CD4-positive, alpha-beta T cell treated with Interleukin-17A for 4 hours (primary cell): Measurements from ENCODE around the gene CANT1.
"Not testable (repeated sequence)": the region's sequence is repeated elsewhere in the genome, so short reads cannot be mapped to it uniquely, and the experiment has no call there.

ENCODE experiments used
- DNase-seq: peaks from one replicate; pipeline ENCODE4 v3.0.0-alpha.2; 2020; ENCODE audit warnings: mixed read lengths

CANT1 gene

DNA sequence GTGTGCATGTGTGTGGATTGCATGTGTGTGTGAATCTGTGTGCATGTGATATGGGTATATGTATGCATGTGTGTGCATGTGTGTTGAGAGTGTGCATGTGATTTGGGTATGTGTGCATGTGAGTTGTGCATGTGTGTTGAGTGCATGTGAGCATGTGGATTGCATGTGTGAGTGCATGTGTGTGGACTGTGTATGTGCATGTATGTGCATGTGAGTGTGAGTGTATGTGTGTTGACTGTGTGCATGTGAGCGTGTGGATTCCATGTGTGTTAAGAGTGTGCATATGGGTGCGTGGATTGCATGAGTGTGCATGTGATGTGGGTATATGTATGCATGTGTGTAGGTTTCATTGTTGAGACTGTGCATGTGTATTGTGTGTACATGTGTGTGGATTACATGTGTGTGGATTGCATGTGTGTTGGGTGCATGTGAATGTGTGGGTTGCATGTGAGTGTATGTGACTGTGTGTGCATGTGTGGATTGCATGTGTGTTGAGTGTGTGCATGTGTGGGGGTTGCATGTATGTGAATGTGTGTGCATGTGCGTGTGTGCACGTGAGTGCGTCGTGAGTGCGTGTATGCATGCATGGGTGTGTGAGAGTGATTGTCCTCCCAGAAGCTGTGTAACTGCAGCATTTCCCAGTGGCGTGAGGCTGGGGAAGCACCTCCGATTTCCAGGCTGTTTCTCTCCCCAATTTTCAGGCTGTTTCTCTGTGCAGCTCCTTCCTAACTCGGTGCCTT lies 33.8 kb upstream of the CANT1 start:
- no peak for DNase-seq

DNA sequence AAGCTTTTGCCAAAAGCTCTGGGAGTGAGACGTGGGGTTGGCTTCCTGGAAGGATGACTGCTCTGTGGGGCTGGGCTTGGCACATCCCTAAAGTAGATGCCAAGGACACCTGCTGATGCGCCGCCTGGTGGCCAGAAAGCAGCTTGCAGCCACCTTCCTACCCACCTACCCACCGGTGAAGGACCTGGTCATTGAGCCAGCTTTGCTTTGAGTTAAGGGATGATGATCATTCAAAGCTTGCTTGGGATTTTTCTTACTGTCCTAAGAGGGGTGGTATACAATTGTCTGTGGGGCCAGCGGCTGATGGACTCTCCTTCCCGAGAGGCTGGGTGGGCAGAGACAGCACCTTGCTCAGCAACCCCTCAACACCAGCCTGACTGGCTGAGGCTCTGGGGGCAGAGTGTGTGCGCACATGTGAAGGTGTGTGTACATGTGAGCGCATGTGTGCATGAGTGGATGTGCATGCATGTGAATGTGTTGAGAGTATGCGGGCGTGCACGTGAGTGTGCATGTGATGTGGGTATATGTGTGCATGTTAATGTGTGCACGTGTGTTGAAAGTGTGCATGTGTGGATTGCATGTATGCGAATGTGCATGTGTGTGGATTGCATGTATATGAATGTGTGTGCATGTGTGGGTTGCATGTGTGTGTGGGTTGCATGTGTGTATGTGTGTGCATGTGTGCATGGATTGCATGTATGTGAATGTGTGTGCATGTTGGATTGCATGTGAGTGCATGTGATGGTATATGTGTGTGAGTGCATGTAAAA lies 33.0 kb upstream of the CANT1 start:
- peak; percentile 71 for DNase-seq

DNA sequence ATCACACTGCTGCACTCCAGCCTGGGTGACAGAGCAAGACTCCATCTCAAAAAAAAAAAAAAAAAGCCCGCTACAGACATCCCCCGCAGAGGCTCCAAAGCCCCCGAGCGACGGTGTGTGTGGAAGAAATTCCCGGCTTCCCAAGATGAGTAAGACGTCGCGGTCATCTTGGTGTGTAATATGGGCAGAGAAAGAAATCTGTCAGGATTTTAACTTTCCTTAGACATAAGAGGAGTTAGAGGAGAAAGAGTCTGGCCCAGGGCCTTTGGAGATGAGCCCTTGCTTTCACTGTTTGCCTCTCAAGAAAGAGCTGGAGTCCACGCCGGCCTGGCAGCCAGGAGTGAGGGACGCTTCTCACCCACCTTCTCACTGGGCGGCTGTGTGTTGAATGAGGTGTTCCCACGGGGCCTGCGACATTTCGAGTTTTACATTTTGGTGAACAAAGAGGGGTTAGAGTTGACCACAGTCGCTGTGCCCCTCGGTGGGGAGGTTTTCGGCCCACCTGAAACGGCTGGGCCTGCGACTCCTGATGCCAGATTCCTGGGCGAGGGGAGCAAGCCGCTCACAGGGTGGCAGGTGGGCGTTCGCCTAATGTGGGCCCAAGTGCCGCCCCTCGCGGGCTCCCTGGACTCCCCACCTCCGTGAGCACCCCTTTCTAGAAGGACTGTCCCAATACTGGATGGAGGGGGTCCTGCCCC lies 32.3 kb upstream of the CANT1 start:
- DNase-seq, result no peak

DNA sequence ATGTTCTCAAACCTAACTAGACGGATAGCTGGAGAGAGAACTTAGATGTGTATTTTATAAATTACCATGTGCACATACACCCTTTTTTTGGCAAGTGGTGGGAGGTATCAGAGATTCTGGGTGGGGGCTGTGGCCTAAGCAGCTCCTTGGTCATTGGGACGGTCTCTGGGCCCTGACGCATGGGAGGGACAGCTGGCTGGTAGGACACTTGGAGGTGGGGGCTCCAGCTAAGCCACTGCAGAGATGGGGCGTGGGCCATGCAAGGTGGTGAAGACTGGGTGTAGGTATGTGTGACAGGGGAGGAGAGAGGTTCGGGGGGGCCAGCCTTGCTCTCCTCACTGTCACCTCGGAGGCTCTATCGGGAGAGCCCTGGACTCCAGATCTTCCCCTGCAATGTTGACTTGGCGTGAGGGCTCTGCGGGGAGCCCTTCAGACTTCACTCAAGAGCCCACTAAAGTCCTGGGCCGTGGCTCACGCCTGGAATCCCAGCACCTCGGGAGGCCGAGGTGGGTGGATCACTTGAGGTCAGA lies 31.5 kb upstream of the CANT1 start:
- no peak for DNase-seq

DNA sequence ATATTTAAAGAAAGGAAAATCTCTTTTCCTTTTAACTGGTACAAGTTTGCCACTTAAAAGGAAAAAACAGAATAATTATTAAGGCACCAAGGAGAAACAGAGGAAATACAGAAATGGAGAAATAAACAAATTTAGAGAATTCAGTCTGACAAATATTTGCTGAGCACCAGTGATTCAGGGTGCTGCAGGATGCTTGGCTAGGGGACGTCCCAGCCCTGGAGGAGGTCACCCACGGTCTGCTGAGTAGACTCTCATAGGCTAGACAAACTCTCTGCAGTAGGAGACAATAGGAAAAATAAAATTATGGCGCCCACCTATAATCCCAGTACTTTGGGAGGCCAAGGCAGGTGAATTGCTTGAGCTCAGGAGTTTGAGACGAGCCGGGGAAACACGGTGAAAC lies 30.3 kb upstream of the CANT1 start:
- no peak for DNase-seq

DNA sequence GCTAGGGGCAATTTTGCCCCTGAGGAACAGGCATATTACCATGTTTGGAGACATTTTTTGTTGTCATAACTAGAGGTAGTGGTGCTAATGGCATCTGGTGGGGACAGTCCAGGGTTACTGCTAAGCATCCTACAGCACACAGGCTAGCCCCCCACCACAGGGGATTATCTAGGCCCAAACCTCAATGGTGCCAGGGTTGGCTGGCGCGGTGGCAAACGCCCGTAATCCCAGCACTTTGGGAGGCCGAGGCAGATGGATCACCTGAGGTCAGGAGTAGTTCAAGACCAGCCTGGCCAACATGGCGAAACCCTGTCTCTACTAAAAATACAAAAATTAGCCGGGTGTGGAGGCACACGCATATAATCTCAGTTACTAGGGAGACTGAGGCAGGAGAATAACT lies 29.6 kb upstream of the CANT1 start:
- no peak for DNase-seq

DNA sequence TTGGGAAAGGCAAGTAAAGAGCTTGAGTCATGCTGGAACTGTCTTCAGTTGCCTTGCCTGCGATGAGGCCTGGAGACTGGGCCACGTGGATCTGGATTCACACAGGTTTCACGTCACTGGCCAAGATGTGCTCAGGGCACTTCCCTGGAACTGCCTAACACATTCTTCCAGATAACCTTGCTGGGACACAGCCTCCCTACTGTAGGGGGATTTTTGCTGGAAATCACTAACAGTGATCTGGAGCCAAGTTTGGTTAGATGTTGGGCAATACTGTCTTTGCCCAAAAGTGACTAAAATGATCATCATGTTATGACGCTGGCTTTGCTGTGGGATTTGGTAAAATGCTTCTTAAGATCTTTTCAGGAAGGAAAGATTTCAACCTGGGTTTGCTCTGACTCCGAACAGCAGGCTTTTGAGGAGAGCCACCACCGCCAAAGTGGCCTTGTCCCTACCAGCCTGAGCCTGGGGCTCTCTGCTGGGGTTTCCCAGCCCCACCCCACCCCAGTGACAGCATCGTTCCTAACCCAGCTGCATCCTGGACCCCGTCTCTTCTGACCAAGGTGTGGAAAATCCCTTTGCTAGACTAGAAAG lies 29.1 kb upstream of the CANT1 start:
- DNase-seq, result no peak

DNA sequence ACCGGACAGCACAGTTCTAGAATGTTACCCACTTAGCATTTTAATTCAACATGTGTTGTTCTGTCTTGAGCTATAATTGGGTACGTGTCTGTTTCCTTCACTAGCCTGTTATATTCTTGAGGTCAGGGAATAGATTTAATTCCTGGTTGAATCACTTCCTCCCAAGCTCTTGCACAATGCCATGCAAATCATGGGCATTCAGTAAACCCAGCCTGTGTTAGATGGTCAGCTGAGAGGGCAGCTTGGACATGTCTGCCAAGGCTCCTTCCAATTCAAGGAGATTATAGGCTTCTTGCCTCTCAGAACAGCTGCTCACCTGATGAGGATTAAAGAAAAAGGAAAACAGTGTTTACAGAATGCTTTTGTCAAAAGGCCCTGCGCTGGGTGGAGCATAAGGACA lies 27.0 kb upstream of the CANT1 start:
- no peak for DNase-seq

DNA sequence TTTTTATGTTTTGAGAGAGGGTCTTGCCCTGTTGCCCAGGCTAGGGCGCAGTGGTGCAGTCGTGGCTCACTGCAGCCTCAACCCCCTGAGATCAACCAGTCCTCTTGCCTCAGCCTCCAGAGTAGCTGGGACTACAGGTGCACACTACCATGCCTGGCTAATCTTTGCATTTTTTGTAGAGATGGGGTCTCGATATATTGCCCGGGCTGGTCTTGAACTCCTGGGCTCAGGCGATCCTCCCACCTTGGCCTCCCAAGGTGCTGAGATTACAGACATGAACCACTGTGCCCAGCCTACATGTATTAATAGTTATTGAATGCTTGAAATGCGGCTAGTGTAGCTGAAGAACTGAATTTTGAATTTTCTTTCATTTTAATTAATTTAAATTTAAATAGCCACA lies 26.6 kb upstream of the CANT1 start:
- no peak for DNase-seq

DNA sequence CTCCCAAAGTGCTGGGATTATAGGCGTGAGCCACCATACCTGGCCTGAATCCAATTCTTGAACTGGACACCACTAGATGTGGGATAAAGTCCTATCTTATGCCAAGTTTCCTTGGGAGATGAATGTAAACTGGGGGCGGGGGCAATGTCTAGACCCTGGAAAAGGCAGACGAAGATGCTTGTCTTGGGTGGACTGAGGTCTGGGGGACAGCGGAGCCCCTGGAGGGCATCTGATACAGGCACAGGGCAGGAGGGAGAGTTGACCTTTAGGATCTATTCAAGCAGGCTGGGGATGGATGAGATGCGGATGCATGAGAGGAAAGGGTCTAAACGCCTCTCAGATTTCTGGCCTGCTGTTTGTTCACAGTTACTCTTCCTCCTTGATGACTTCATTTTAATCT lies 26.1 kb upstream of the CANT1 start:
- DNase-seq, result no peak

DNA sequence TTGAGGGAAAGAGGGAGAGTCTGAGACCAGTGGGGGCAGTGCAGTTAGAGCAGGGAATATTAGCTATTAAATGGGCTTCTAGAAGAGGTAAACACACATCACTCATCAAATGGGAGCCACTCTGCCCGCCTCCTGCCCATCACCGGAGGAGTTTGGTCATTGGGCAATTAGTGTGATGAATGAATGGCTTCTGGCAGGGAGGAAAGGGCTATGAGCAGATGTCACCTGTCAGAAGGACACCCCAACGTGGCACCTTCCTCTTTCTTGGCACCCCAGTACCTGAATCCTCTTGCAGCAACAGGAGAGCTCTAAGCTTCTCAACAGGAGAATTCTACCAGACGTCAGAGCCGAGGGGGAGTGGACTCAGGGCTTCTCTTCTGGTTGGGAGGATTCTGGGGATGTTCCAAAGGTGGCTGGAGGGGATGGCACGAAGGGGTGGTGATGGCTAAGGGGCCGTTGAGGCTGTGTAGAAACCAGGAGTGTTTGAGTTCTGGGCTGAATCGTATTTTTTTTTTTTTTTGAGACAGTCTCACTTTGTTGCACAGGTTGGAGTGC lies 25.4 kb upstream of the CANT1 start:
- no peak for DNase-seq

DNA sequence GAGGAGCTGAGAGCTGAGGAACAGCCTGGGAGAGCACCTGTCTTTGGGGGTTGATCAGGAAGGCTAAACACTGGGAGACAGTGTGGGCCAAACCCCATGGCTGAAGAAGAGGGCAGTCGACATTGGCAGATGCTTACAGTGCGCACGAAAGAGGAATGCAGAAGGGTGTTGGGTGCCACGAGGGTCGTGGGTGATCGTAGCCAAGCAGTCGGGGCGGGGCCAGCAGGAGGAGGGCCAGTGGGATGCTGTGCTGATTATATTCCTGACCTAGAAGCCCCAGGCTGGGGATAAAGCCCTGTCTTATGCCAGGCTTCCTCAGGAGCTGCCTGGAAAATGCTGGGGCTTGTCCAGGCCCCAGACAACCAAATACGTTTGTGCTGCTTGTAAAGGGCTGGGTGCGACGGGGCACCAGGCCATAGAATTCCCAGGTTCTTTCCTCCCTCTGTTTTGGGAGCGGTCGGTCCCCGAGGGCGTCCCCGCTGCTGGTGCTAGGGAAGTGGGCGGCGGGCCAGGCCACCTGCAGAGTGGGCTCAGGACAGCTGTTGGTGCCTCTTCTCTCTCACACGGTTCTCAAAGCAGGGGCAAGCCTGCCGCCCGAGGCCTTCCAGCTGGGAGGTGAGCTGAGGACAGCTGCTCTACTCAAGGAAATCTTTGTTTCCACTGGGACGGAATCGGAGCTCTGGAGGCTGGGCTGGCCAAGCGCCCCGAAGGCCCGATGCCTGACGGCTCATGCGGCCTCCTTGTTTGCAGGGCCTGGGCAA lies 24.4 kb upstream of the CANT1 start:
- no peak for DNase-seq

DNA sequence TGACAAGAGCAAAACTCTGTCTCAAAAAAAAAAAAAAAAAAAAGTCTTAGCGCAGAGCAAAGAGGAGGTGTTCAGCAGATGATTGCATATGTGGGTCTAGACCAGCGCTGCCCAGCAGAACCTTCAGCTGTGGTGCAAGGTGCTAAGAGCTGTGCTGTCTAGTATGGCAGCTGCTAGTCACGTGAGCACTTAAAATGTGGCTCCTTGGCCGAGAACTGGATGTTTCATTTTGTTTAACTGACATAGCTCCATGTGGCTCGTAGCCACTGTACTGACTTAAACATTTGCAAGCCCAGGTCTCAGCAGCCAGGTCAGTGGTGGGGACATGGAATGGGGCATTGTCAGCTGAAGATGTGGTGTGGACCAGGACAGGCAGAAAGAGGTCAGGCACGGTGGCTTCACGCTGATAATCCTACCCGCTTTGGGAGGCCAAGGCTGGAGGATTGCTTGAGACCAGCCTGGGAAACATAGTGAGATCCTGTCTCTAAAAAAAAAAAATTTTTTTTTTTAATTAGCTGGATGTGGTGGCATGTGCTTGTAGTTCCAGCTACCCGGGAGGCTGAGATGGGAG lies 23.6 kb upstream of the CANT1 start:
- DNase-seq, result no peak

DNA sequence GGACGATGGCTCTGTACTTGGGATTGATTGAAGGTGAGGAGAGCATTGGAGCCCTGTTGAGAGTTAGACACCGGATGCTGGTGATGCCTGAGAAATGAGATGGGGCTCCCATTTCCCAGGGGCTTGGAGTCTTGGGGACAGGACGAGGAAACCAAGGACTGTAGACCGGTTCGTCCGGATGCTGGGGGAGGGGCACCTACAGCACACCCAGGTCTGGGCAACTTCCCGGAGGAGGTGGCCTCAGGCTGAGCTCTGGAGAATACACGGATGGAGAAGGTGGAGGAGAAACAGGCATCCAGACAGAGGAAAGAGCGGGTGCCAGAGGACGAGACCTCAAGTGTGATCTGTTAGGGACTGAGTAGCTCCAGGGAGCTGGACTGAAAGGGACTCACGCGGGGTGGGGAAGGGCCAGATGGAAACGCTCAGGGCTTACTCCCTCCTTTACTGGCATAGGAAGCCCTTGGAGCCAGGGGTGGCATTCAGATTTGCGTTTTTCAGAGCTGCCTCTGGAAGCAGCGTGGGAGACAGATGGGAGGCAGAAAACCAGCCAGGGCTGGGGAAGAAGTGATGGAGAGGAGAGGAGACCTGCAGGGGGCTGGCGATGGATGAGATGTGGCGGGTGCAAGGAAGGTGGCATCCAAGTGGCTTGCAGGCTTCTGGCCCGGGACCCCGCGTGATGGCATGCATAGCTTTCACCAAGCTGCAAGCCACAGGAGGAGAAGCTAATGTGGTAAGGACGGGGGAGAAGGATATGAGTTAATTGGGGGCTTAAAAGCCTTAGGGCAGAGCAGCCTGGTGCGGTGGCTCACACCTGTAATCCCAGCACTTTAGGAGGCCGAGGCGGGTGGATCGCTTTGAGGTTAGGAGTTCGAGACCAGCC lies 22.7 kb upstream of the CANT1 start:
- DNase-seq, result no peak

DNA sequence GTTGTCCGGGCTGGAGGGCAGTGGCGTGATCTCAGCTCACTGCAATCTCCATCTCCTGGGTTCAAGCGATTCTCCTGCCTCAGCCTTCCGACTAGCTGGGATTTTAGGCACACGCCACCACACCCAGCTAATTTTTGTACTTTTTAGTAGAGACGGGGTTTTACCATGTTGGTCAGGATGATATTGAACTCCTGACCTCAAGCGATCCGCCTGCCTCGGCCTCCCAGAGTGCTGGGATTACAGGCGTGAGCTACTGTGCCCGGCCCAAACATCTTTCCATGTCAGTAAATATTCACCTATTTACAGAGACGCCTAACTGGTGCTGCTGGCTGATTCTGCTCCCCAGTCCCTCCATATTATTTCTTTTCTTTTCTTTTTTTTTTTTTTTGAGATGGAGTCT lies 21.1 kb upstream of the CANT1 start:
- DNase-seq, result not testable (repeated sequence)

DNA sequence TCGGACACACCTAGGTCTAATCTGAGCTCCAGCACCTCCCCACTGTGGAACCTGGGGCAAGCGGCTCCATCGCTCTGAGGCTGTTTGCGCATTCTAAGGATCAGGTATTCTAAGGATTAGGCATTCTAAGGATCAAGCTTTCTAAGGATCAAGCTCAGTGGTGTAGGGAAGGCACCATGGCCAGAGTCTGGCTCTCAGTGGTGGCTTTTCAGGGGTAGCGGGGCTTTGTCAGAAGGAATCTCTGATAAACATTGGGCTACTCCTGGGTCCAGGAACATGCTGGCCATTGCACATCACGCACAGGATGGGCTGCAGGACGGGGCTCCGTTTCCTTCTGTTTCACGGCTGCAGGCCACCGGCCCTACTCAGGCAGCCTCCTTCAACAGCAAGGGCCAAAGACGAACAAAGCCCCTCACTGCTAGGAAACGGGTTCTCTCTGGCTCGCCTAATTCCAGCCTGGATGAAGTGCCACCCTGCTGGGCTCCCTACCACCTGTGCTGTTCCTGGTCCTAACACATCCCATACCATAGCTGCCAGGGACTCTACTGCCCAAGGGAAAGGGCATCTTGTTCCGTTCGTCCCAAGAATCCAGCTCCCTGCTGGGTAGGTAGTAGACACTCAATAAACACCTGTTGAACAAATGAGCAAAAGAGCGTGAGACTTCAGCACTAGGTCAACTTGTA lies 19.9 kb upstream of the CANT1 start:
- DNase-seq, result no peak

DNA sequence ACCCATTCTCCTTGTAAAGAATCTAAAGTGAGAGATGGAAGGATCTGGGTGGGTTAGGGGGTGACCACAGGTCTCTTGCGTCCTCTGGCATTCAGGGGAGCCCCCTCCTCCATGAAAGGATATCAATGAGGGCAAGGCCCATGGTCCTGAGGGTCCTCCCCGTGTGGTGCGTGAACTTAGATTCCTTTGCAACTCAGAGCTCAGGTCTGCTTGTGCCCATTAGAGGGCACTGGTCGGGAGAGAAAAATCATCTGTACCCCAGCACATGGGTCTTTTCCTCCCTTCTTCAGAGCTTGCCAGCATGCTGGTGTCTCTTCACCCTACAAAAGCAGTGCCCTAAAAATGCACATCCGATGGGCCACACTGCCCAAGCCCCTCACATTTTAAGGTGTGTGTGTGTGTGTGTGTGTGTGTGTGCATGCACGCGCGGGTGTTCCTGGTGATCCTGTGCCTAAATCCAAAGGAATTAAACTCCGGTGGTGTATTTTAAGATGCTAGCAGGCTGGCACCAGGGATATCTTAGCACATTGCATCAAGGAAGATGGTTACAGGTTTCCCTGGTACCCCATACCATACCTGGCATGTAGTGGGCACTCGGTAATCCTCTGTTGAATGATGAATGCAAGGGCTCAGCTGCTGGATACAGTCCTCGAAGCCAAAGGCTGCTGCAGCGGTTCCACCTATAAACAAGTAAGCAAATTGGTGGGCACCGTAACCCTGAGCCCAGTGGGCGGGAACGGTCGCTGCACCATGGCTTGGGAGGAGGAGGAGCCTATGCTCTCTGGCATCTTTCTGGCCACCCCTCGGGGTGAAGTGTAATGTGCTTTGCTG lies 19.1 kb upstream of the CANT1 start:
- no peak for DNase-seq

DNA sequence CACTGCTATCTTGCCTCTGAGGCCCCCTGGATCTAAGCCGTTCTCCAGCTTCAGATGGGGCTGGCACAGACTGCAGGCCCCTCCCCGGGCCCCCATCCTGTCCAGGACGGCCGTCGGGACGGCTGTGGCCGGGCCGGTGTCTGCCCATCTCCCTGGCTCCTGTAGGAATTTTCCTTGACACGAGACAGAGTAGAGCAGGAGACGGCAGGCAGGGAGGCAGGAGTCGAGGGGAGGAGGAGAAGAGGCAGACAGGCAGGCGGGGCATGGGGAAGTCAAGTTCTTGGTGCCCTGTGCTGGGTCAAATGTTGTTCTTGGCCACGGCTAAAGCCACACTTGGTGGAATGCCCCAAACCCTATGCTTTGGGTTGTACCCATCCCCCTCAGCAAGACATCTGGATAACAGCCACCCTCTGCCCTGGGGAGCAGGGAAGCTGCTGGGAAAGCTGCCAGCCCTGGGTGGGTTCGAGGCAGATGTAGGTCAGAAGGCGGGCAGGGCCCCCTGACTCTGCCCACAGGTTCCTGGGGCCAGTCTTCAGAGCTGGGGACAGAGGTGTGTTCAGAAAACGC lies 18.4 kb upstream of the CANT1 start:
- no peak for DNase-seq
